ENCODE data around the gene SNX7.

- TF ChIP-seq CTCF (conservative IDR thresholded peaks at IDR 0.05 in 1 of 2, IDR thresholded peaks at IDR 0.05 in 1 of 2; ENCODE audit: low read depth in 1 of 2, low read length in 2 of 2) (no peak), EZH2 (IDR thresholded peaks at IDR 0.05; ENCODE audit: low read length, missing control alignments) (no peak)
Observed at GRCh38 chr1:98644510-98644909, 17.0 kb upstream of the SNX7 start.
